GM19328 (cell line): ENCODE data around the gene HSF5.

Experiments used
- ATAC-seq: cut with Tn5 transposase; IDR thresholded peaks from one replicate; pipeline ENCODE4 v1.9.1; 2021; ENCODE audit warnings: mild to moderate bottlenecking, moderate library complexity; ENCODE audit not compliant: unreplicated experiment

HSF5 gene

GRCh38 chr17:58388302-58389190 is 99.7 kb downstream of the HSF5 start:
- no peak for ATAC-seq

- no peak for ATAC-seq
These were observed 100.4 kb downstream of the HSF5 start for GRCh38 chr17:58387834-58388233.

- ATAC-seq: no peak
These were observed 101.5 kb downstream of the HSF5 start for GRCh38 chr17:58386708-58387107.

GRCh38 chr17:58385359-58385899 is 102.8 kb downstream of the HSF5 start:
- ATAC-seq: no peak

DNA sequence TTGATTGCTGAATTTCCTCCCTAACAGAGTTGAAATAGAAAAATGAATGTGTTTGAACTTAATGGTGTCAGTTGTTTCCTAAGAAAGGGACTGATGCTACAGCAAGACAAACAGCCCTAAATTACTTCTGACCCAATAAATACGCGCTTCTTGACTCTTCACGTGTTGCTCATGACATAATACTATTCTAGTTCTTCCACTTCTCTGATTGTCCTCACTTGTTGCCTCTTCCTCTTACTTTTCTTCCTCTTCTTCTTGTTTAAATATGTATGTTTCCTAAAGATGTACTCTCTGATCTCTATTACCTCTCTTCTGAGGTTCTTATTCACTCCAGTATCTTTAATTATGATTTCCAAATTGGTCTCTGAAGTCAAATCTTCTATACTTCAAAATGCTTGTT is 103.3 kb downstream of the HSF5 start:
- ATAC-seq: no peak

GRCh38 chr17:58383892-58384462 is 104.2 kb downstream of the HSF5 start:
- ATAC-seq: no peak

DNA sequence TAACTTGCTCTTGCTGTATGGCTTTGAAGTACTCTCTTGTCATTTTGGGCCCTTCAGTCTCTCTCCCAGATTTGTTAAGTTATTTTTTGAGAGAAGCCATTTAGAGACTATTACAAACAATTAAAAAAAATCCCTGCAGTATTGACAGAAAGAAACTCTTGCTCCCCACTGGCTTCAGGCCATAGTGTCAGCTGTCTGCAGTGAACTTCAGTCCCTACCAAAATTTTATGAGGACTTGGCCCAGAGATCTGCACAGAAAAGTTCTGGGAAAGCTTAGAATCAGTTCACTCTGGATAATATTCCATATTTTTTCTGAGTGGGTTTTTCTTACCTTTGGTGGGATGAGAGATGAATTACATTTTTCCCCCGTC is 105.4 kb downstream of the HSF5 start:
- ATAC-seq: no peak

DNA sequence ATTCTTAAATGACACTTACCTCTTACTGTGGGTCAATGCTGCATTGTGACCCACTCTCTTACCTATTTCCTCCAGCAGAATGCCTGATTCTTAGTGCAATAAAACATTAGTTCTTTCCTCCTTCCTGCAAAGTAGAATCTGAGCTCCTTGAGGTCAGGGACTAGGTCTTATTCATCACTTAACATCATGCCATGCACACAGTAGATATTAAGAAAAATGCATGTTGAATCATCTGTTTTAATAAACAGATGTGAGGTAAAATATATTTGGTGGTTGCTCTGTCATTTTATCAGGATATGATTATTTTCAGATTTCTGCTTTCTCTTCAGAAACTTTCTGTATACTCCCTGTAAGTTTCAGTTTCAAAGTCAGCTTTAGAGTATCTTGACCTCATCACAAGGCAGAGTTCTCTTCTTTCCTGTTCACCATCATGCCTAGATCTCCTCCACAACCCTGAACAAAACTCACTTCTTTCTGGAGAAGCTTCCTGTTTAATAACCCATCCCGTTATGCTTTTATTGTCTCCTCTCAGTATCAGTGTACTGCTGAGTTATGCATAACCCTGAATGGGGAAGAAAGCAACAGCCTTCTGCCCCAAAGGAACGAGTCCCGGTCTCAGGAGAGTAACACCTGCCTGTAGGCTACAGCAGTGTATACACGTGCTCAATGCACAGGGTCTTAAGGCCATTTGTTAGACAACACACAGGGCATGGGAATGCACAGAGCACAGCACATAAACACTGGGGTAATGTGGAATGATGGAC is 105.9 kb downstream of the HSF5 start:
- ATAC-seq: no peak

GRCh38 chr17:58381124-58382035 is 106.8 kb downstream of the HSF5 start:
- no peak for ATAC-seq

DNA sequence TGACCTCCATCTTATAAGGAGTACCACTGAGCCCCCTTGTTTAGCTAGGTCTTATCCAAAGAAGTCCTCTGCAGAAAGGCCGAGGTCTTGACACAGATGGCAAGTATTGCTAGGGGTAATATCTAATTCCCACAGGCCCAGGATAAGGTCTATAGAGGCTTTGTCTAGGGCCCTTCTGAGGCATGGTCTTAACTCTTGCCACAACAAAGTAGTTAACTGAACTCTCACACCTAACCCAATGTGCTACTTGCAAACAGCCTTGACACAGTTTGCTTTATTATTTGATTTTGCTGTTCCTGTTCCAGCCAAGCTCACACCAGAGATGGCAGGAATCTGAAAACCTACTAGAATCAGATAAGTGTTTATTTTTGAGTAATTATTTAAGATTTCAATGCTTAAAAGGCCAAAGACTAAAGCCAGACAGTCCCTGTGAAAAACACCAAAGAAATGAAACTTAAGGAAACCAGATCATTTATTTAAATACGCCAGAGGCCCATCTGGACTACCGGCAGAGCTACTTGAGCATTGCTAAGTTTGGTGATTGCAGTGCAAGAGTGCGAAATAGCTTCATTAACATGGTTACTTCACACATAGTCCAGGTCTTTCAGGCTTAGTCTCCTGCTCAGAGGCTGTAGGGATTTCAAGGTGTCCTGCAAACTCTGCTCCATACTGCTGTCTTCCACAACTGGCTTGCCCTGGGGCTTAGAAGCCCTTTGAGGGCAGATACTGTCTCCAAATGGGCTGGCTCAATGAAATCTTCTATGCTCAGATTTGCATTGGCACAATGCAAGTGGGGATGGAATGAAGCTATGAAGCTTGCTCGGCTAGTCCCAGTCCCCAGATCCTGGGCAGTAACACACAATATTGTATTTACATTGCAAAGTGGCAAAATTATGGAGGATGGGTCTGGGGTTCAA is 107.7 kb downstream of the HSF5 start:
- ATAC-seq: no peak

DNA sequence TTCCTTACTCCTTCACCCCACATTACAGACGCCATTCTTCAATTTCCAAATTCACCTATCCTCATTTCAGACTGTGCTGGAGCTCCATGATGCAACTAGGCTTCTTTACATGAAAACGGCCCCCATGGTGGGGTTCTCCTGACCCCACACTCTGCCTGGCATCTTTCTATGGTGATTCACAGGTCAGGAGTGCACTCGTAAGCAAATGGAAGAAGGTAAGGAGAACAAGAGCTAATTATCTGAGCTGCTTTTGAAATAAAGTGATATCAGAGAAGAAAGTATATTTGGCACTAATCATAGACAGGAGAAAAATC is 108.7 kb downstream of the HSF5 start:
- ATAC-seq: no peak

GRCh38 chr17:58378733-58379510 is 109.3 kb downstream of the HSF5 start:
- no peak for ATAC-seq

- no peak for ATAC-seq
These were observed 110.5 kb downstream of the HSF5 start for GRCh38 chr17:58377661-58378060.

- ATAC-seq: no peak
These were observed 111.1 kb downstream of the HSF5 start for GRCh38 chr17:58377093-58377601.

GRCh38 chr17:58376472-58377000 is 111.7 kb downstream of the HSF5 start:
- ATAC-seq: no peak

GRCh38 chr17:58375811-58376210 is 112.4 kb downstream of the HSF5 start:
- no peak for ATAC-seq

- no peak for ATAC-seq
These were observed 113.0 kb downstream of the HSF5 start for GRCh38 chr17:58375256-58375655.

DNA sequence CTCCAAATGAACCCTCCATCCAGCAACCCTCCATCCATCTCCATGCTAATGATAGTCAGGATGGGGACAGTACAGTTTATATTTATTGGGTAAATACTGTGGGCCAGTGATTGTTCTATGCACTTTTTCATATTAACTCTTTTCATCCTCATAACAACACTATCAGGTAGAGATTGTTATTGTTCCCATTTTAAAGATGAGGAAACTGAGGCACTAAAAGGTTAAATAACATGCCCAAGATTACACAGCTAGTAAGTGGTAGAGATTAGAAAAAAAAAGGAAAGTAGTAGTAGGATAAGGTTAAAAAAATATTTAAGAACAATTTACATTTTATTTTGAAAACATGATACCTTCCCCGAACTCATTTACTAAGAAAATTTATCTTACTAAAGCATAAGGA is 114.3 kb downstream of the HSF5 start:
- ATAC-seq: no peak
